HG02938 (cell line): ENCODE data around the gene MAD2L1BP.
"Not testable (repeated sequence)": the region's sequence is repeated elsewhere in the genome, so short reads cannot be mapped to it uniquely, and the experiment has no call there.

Source experiments
- ATAC-seq: cut with Tn5 transposase; IDR thresholded peaks from one replicate; pipeline ENCODE4 v1.9.1; 2021; ENCODE audit warnings: mild to moderate bottlenecking, moderate library complexity; ENCODE audit not compliant: unreplicated experiment

MAD2L1BP gene

DNA sequence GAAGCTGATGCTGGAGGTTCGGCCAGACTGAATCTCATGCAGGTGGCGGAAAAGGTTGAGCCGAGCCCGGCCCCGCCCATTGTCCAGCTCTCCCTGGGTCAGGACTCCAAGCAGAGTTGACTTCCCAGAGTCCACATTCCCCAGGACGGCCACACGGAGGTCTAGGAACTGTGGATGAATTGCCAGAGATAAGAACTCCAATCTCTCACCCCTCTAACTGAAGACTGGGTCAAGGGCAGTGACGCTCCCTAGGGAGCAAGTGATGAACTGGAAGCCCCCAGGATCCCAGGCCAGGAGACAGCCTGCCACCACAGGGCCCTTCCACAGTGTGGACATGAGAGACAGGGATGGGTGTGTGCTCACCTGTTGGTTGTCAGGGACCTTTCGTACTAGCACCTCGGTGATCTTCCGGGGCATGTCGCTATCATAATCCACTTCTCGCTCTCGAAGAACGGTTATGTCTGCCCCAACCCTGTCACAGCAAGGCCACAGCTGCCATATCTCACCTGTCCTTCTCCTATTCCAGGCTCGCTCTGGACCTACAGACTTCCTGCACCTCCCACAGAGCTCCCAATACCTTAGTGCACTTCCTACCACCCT lies 10.1 kb upstream of the MAD2L1BP start:
- no peak for ATAC-seq

DNA sequence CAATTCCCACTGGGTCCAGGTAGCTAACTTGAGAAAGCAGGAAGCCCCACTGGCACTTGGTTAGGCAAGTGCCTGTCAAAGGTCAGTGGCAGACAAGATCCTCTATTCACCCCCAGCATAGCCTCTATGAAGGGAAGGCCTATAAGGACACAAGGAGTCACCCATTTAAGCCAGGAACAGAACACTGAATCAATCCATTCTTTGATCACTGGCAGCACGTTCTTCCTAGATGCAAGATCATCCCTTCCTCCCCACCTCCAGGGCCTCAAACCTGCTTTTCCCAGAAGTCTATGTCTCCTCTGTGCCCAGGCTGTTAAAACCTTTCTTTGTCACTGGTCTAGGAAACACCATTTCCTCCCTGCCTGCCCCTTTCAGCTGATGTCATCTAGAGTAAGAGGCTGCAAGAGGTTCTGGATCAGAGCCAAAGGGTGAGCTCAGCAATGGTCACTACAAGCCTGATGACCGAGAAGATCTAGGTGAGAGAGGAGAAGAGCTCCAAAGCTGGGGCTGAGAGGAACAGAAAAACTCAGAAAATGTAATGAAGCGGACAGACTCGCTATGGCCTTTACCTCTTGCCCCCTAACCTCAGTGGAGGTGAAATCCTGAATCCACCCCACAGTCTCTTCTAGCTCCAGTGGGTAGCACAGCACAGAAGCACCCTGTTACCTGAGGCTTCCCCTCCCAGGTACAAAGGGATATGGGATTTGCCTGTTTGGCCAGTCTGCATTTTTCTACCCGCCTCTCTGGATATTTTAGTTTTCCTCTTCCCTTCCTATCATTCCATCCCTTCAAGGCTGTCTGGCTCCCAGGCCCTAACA lies 8.4 kb upstream of the MAD2L1BP start:
- no peak for ATAC-seq

DNA sequence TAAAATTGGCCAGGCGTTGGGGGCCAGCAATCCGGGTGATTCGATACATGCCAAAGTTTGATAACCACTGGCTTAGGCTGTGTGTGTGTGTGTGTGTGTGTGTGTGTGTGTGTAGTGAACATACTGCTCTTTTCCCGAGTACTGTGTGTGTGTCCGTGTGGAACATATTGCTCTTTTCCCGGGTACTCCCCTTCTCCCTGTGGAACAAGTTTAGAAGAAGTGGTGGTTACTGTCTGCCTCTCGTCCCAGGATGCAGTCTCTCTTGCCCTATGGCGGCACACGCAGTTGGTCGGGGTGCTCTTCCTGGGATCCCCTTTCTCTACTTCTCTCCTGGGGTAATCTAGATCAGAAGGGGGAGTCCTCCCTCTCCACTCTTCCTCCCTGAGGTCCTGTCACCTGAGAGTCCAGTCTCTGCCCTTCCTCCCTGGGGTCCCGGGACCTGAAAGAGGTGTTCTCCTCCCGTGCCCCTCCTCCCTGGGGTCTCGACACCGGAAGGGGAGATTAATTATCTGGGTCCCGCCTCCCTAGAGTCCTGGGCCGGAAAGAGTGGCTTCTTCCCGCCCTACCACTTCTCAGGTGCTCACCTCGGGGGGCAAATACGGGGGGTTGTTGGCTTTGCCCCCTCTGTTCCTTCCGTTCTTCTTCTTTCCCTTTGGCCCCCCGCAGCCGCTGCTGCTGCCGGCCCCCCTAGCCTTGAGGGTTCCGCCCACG lies 7.1 kb upstream of the MAD2L1BP start:
- no peak for ATAC-seq

DNA sequence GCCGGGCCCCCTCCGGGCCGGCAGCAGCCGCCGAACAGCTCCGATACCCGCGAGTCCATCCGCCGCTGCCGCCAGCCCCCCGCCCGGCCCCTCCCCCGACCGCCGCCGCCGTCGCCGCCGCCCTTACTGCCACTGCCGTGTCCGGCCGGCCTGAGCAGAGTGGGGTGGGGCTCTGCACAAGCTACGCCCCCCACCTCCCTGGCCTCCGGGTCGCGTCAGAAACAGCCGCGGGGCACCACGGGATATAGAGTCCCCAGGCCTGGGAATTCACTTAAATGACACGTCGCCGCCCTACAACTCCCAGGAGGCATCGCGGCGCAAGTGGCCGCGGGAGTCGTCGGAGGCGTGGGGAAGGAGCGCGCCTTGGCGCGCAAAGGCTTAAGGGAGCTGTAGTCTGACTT lies 6.5 kb upstream of the MAD2L1BP start, which contains the start of gene GTPBP2:
TSS of gene GTPBP2 (minus strand) at position 161 of the 401 bp plus-strand sequence. CDS start at position 59, 102 bp downstream.
- ATAC-seq: peak; percentile 69

DNA sequence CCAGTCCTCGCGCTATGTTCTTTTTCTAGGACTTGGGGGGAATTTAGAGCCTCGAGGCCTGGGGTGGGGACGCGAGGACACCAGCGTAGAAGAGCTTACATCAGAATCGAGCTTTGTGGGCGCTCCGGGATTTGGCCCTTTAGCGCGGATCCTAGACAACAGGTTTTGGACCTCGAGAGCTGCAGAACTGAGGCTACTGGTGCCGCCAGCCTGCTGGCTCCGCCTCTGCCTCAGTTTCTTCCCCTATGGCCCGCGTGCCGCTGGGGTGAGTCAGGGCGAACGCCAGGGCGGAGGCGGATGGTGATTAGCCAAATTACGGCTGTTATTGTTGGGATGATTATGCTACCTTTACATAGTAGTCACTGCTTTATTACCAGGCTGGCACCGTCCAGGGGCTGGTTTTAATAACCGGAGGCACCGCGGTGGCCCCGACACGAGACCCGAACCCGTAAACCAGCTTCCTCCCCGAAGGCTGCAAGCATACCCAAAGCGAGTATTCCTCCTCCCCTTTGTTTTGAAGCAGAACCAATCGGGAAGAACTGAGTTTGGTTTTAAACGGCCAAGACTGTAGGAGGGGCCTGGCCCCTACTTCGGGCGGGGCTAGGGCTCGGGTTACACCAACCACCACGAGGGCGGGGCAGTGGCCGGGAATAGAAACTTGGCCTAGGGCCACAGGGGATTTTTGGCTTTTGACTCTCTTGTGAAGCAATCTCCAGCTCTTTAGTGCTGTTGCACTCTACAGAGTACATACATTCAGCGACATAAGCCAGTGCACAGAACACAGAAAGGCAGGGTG lies 5.9 kb upstream of the MAD2L1BP start:
- ATAC-seq: peak; percentile 65

DNA sequence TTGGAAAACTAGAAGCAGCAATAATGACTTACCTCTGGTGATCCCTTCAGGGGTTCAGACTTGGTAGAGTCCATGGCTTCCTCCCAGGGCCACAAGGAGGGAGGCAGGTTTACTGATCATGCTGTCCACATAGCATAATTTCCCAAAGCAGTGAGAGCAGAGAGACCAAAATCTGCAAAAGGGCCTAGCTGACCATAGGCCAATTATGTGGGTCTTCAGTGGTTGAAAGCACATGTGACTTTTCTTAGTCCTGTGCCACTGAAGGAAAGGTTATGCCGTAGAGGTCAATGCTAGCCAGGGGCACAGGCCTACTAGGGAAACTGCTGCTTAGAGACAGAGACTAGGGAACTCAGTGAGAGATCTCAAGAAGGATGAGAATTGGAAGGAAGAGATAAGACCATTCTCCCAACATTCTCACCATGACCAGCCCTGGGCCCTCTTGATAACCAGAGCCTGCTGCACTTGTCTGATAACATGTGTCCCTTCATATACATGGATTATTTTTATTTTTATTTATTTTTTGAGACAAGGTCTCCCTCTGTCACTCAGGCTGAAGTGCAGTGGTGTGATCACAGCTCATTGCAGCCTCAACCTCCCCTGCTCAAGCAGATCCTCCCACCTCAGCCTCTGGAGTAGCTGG lies 4.5 kb upstream of the MAD2L1BP start:
- ATAC-seq: no peak

DNA sequence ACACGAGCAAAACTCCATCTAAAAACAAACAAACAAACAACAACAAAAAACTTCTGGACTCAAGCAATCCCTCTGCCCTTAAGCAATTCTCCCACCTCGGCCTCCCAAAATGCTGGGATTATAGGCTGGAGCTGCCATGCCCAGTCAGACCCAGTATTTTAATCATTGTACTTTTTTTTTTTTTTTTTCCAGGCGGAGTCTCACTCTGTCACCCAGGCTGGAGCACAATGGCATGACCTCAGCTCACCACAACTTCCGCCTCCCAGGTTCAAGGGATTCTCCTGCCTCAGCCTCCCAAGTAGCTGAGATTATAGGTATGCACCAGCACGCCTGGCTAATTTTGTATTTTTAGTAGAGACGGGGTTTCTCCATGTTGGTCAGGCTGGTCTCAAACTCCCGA lies 2.6 kb upstream of the MAD2L1BP start:
- ATAC-seq: not testable (repeated sequence)

DNA sequence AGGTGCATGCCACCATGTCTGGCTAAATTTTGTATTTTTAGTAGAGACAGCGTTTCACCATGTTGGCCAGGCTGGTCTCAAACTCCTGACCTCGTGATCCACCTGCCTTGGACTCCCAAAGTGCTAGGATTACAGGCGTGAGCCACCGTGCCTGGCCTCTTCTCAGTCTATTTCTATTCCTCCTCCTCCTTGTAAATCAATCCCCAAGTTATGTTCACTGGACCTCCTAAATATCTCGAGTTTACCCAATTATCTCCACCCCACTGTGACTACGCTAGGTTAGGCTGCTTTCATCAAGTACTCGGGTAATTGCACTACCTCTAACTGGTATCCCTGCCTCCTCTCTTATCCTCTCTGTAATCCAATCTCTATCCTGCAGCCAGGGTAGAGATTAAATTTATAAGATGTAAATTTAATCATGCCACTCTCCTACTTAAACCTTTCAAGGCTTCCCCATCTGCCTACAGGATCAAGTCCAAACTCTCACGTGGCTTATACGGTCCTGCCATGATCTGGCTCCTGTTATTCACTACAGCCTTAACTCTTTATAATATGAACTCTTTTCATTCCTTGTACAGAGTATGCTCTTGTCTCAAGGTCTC lies 837 bp upstream of the MAD2L1BP start:
- no peak for ATAC-seq

DNA sequence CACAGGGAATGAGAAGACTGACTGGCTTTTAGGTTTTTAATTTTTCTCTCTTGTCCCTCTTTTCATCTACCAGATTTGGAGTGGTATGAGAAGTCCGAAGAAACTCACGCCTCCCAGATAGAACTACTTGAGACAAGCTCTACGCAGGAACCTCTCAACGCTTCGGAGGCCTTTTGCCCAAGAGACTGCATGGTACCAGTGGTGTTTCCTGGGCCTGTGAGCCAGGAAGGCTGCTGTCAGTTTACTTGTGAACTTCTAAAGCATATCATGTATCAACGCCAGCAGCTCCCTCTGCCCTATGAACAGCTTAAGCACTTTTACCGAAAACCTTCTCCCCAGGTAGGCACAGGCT lies 644 bp downstream of the MAD2L1BP start:
- ATAC-seq: no peak

DNA sequence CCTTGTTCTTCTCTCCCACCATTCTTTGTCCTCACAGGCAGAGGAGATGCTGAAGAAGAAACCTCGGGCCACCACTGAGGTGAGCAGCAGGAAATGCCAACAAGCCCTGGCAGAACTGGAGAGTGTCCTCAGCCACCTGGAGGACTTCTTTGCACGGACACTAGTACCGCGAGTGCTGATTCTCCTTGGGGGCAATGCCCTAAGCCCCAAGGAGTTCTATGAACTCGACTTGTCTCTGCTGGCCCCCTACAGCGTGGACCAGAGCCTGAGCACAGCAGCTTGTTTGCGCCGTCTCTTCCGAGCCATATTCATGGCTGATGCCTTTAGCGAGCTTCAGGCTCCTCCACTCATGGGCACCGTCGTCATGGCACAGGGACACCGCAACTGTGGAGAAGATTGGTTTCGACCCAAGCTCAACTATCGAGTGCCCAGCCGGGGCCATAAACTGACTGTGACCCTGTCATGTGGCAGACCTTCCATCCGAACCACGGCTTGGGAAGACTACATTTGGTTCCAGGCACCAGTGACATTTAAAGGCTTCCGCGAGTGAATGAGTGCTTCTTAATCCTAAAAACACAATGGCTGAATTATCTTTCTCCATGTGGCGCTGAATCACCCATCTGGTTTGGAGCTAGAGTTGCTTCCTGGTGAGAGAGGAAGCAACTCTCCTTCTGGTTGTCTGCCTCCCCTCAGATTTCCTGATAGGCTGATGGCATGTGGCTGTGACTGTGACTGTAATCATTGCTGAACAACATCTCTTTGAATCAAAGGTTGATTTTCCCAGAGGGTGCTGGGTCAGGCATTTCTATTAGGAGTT lies 4.6 kb downstream of the MAD2L1BP start:
- ATAC-seq: no peak

DNA sequence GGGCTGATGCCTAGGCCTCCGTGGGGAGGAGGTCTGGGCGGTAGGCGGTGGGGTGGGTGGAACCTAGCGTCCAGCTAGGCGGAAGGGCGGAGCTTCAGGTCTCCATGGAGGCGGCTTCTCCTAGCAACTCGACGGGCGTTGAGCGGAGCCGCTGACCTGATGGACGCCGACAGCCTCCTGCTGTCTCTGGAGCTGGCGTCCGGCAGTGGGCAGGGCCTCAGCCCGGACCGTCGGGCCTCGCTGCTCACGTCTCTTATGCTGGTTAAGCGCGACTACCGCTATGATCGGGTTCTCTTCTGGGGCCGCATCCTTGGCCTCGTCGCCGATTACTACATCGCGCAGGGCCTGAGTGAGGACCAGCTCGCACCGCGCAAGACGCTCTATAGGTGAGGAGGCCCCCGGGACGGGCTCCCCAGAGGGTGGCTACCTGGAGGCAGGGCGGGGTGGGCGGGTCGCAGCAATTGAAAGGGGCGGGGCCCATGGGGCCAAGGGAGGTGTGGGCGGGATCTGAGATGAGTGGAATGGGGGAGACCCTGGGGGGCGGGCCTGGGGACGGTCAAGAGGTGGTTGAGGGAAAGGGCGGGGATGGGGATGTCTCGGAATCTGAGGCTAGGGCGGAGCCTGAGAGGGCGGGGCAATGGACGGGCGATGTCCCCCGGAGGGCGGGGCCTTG lies 9.4 kb downstream of the MAD2L1BP start, which contains the start of gene RSPH9:
TSS of gene RSPH9 (plus strand) at position 97 of the 673 bp plus-strand sequence. CDS start at position 160, 63 bp downstream.
- no peak for ATAC-seq

DNA sequence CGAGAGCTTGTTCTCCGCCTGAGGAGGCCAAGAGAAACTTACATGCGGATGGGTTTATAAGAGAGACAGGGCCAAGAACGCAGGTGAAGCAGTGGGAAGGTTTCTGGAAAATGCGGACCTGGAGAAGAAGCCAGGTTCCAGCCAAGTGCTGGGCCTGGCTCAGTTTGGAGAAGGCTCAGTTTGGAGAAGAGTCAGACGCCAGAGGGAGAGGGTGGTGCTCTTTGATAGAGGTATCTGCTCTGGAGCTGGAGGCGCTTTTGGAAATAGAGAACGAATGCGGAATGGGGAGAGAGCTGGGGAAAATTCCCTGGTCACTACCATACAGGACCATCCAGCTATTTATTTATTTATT lies 9.9 kb downstream of the MAD2L1BP start:
- ATAC-seq: no peak

DNA sequence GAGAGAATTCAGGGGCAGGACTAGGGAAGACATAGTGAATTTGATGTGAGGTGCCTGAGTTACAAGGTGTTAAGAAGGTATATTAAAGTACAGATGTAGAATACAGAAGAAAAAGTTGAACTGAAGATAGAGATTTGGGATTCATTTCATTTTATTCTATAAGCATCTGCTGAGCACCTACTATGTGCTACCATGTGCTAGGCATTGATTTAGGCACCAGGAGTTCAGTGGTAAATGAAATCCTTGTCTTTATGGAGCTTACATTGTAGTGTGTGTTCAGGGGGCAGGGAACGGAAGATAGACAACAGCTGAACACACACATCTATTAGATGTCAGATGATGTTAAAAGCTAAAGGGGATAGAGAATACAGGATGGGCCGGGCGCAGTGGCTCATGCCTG lies 12.0 kb downstream of the MAD2L1BP start:
- ATAC-seq: no peak

DNA sequence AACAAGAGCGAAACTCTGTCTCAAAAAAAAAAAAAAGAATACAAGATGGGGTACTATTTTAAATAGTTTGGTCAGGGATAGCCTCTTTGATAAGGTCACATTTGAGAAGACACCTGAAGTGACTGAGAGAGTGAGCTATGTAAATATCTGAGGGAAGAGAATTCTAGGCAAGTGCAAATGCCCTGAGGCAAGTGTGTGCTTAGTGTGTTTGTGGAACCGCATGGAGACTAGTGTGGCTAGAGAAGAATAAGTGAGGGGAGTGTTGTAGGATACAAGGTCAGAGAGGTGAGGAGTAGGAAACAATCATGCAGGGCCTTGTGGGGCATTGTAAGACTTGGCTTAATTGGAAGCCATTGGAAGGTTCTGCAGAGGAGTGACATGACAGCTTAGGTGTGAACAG lies 12.6 kb downstream of the MAD2L1BP start:
- ATAC-seq: no peak

DNA sequence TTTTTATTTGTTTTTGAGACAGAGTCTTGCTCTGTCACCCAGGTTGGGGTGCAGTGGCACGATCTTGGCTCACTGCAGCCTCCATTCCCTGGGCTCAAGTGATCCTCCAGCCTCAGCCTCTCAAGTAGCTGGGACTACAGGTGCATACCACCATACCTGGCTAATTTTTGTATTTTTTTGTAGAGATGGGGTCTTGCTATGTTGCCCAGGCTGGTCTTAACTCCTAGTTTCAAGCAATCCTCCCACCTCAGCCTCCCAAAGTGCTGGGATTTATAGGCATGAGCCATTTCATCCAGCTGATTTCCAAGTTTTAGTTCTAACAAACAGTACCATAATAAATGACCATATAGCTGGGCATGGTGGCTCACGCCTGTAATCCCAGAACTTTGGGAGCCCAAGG lies 17.2 kb downstream of the MAD2L1BP start:
- ATAC-seq: not testable (repeated sequence)

DNA sequence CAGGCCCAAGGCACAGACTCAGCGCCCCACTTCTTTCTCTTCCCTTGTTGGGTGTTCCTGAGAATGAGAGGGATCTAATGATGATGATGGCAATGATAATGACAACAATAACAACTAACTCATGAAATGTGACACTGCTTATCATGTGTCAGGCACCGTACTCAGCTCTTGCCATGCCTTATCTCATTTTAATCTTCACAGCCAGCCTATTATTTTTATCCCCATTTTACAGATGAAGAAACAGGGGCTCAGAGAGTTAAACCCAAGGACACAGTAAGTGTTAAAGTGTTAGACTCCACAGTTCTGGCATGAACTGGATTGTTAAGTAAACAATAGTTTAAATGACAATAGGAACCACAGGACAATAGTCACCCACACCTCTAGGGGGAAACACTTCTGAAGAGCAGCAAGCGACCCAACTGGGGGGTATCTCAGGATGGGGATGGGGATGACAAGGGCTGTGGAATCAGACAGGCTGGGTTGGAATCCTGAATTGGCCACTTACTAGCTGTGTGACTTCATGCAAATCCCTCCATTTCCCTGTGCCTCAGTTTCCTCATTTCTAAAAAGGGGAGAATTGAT lies 21.7 kb downstream of the MAD2L1BP start:
- no peak for ATAC-seq

DNA sequence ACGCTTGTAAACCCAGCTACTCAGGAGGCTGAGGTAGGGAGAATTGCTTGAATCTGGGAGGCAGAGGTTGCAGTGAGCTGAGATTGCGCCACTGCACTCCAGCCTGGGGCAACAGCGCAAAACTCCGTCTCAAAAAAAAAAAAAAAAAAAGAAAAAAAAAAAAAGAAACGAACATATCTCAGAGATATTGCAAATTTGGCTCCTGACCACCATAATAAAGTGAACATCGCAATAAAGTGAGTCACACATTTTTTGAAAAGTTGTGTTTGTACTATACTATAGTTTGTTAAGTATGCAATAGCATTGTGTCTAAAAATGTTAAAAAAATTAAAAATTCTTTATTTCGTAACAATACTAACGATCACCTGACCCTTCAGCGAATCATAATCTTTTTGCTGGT lies 22.5 kb downstream of the MAD2L1BP start:
- no peak for ATAC-seq

DNA sequence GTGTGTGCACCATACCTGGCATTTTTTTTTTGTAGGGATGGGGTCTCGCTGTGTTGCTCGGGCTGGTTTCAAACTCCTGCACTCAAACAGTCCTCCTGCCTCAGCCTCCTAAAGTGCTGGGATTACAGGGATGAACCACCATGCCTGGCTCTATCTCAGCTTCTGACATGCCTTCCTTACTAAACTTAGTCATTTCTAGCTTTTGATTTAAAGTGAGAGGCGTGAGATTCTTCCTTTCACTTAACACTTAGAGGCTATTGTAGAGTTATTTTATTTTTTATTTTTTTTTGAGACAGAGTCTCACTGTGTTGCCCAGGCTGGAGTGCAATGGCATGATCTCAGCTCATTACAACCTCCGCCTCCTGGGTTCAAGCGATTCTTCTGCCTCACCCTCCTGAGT lies 27.3 kb downstream of the MAD2L1BP start:
- not testable (repeated sequence) for ATAC-seq
